B cell (primary cell): Measurements from ENCODE around the gene ZG16. TPM values are rescaled to one million over a fixed set of nuclear protein-coding genes. Genes with fewer than 3 reads are reported as not detected.

Experiments
- ATAC-seq: fragments of 200-7000 bp; cut with Tn5 transposase; one replicate; pipeline ENCODE4 v1.10.0; 2021; ENCODE audit warnings: low read depth, mild to moderate bottlenecking, moderate number of reproducible peaks, moderate library complexity
- CTCF ChIA-PET: fragments of 350-600 bp; sonication (Branson Sonifier 250); formaldehyde crosslinking; loops from one replicate; lab custom pipeline; 2021; ENCODE audit warnings: antibody characterized with exemption, inconsistent platforms; lab: Charles Lee
- POLR2A ChIA-PET: fragments of 350-600 bp; sonication (Branson Sonifier 250); formaldehyde crosslinking; loops from one replicate; lab custom pipeline; 2021; ENCODE audit warnings: antibody characterized with exemption; lab: Charles Lee
- DNase-seq: peaks from one replicate; pipeline ENCODE4 v3.0.0; 2013
- H2AFZ ChIP-seq: 2 replicates; pipeline ENCODE4 v1.6.1; 2012; ENCODE audit warnings: mild to moderate bottlenecking, low read depth, low read length; ENCODE audit not compliant: insufficient read depth, poor library complexity, severe bottlenecking
- H3K27ac ChIP-seq, 2 donors: 1 replicate in 1 of 2; 2 replicates in 1 of 2; pipeline ENCODE4 v1.5.1; 2012 to 2013; ENCODE audit warnings: low read length in 2 of 2, mild to moderate bottlenecking in 2 of 2, moderate library complexity in 1 of 2
- H3K27me3 ChIP-seq, 4 experiments: fragments of 200-600 bp in 1 of 4; sonication (generic) in 1 of 4; replicated peaks in 1 of 4; 1 replicate in 2 of 4; 2 replicates in 2 of 4; pipeline versions ENCODE4 v1.6.1 to v1.7.0; 2013 to 2016; ENCODE audit warnings: low read length in 3 of 4, mild to moderate bottlenecking in 2 of 4, mixed read lengths in 1 of 4, moderate library complexity in 1 of 4; ENCODE audit not compliant: insufficient read depth in 4 of 4, control insufficient read depth in 3 of 4; ENCODE audit errors: control extremely low read depth in 1 of 4
- H3K36me3 ChIP-seq, 2 experiments: replicated peaks in 1 of 2; 1 replicate in 1 of 2; 2 replicates in 1 of 2; pipeline versions ENCODE4 v1.6.1 to v1.7.1; 2013; ENCODE audit warnings: low read length in 1 of 2; ENCODE audit not compliant: insufficient read depth in 2 of 2, control insufficient read depth in 1 of 2; ENCODE audit errors: control extremely low read depth in 1 of 2, extremely low read depth in 1 of 2
- H3K4me1 ChIP-seq, 2 donors: fragments of 200-600 bp in 1 of 2; sonication (generic) in 1 of 2; 1 replicate in 1 of 2; 2 replicates in 1 of 2; pipeline versions ENCODE4 v1.5.1 to v1.6.1; 2013 to 2017; ENCODE audit warnings: low read length in 2 of 2; ENCODE audit not compliant: control insufficient read depth in 2 of 2, insufficient read depth in 2 of 2
- H3K4me2 ChIP-seq: replicated peaks from 2 replicates; pipeline ENCODE3; 2012; ENCODE audit warnings: mild to moderate bottlenecking, low read depth, low read length; ENCODE audit not compliant: poor library complexity, severe bottlenecking
- H3K4me3 ChIP-seq, 5 experiments: fragments of 200-600 bp in 1 of 5; sonication (generic) in 1 of 5; 1 replicate in 3 of 5; 2 replicates in 2 of 5; pipeline versions ENCODE4 v1.5.1 to v1.7.0; 2011 to 2016; ENCODE audit warnings: low read length in 4 of 5, mild to moderate bottlenecking in 4 of 5, low read depth in 2 of 5, control low read depth in 1 of 5, moderate library complexity in 1 of 5; ENCODE audit not compliant: insufficient read depth in 1 of 5; ENCODE audit errors: control extremely low read depth in 1 of 5, extremely low read depth in 1 of 5
- H3K79me2 ChIP-seq: fragments of 200-600 bp; sonication (generic); one replicate; pipeline ENCODE4 v1.6.0; 2016; ENCODE audit warnings: low read length; ENCODE audit not compliant: control insufficient read depth, insufficient read depth
- H3K9ac ChIP-seq: fragments of 200-600 bp; sonication (generic); 2 replicates; pipeline ENCODE4 v1.6.1; 2017; ENCODE audit warnings: mild to moderate bottlenecking, low read length, moderate library complexity
- H3K9me3 ChIP-seq, 3 donors: one replicate each; pipeline versions ENCODE4 v1.6.1 to v1.7.1; 2013; ENCODE audit warnings: low read length in 2 of 3; ENCODE audit not compliant: control insufficient read depth in 2 of 3, insufficient read depth in 1 of 3; ENCODE audit errors: control extremely low read depth in 1 of 3
- H4K20me1 ChIP-seq: 2 replicates; pipeline ENCODE4 v1.6.0; 2012; ENCODE audit warnings: mild to moderate bottlenecking, low read length; ENCODE audit not compliant: insufficient read depth, control insufficient read depth, poor library complexity, severe bottlenecking
- H3K27ac Mint-ChIP-seq: one replicate; pipeline ENCODE4 v1.8.0; 2021; ENCODE audit warnings: mixed read lengths
- H3K27me3 Mint-ChIP-seq: one replicate; pipeline ENCODE4 v1.8.0; 2021; ENCODE audit warnings: mixed read lengths
- H3K4me1 Mint-ChIP-seq: one replicate; pipeline ENCODE4 v1.8.0; 2021; ENCODE audit warnings: mixed read lengths
- H3K4me3 Mint-ChIP-seq: one replicate; pipeline ENCODE4 v1.8.0; 2021; ENCODE audit warnings: mixed read lengths
- H3K9me3 Mint-ChIP-seq: one replicate; pipeline ENCODE4 v1.8.0; 2022; ENCODE audit warnings: mixed read lengths; ENCODE audit not compliant: insufficient read depth
- EZH2 ChIP-seq: IDR thresholded peaks from 2 replicates; pipeline ENCODE4 v1.6.1; 2012; ENCODE audit warnings: borderline replicate concordance, low read depth, mild to moderate bottlenecking, moderate library complexity, low read length; ENCODE audit not compliant: insufficient read depth, poor library complexity, severe bottlenecking
- WGBS: methylation state at CpG from one replicate; pipeline ENCODE4 v1.1.5; 2013; ENCODE audit warnings: missing lambda C conversion rate; ENCODE audit not compliant: insufficient coverage; 5-methylcytosine and 5-hydroxymethylcytosine counted together
- intact Hi-C: fragments of 100-400 bp; cut with micrococcal nuclease; formaldehyde crosslinking; loops from one replicate; pipeline ENCODE4 v1.10.0; 2022
- polyA plus RNA-seq: library from polyadenylated mRNA; depleted of rRNA; stranded (reverse); fragments of >200 nt; gene quantifications from 2 replicates; pipeline ENCODE4 v1.2.3, GENCODE V29; 2012
- total RNA-seq, 2 donors: library from RNA; stranded (reverse); fragments of 120-200 nt in 1 of 2; gene quantifications; 1 replicate in 1 of 2; 2 replicates in 1 of 2; pipeline versions ENCODE4 v1.2.3 to v1.2.4, GENCODE V29; 2013 to 2022
- TF ChIP-seq, protein P1 (sequence below): fragments of 200-600 bp; IDR thresholded peaks from one replicate; pipeline ENCODE4 v1.8.0; 2022; ENCODE audit warnings: antibody characterized with exemption, mild to moderate bottlenecking

Gene ZG16
- total and polyA plus RNA-seq, 2 donors (not counting 1 experiment from before 2014, with no cell fraction given): 0.06 TPM; not detected in 1

DNA sequence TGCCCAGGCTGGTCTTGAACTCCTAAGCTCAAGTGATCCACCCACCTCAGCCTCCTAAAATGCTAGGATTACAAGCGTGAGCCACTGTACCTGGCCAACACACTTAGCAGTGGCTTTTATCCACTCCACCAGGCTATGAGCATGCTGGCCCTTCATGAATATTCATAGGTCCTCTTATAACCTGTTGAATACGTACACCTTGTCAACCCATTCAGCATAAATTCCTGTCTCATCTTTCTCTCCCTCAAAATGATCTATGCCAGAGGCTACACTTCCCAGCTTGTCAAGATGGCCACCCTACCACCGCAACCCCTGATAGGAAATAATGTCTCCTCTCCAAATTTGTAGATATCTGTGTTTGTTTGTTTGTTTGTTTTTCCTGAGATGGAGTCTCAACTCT is 11.0 kb upstream of the ZG16 start:
- DNase-seq: no peak
- Histone ChIP-seq H3K9me3 (no peaks in the 10 kb centered on the region), H3K9ac (no peak overlapping the region), H4K20me1 (no peaks in the 10 kb centered on the region), H3K79me2 (no peaks in the 10 kb centered on the region), H2AFZ (no peak overlapping the region), H3K36me3 (no peaks in the 10 kb centered on the region), H3K27me3 (no peaks in the 10 kb centered on the region), H3K4me3 (no peak overlapping the region), H3K27ac (no peak overlapping the region), H3K4me2 (no peak overlapping the region), H3K4me1 (peaks cover 0 to under 1% of the 10 kb centered on the region in 2 donors)
- no peaks in the 10 kb centered on the region for H3K4me1 Mint-ChIP-seq
- 96% methylated on average over 2 of the region's 3 CpGs for WGBS
- ATAC-seq: no peak
- H3K27me3 Mint-ChIP-seq: no peaks in the 10 kb centered on the region
- CTCF ChIA-PET: interaction anchor here (1.5 kb wide), 1 partner anchor 11 kb away, joined by 4 read pairs; the partner anchor contains the start of gene ZG16
- TF ChIP-seq, protein P1, sequence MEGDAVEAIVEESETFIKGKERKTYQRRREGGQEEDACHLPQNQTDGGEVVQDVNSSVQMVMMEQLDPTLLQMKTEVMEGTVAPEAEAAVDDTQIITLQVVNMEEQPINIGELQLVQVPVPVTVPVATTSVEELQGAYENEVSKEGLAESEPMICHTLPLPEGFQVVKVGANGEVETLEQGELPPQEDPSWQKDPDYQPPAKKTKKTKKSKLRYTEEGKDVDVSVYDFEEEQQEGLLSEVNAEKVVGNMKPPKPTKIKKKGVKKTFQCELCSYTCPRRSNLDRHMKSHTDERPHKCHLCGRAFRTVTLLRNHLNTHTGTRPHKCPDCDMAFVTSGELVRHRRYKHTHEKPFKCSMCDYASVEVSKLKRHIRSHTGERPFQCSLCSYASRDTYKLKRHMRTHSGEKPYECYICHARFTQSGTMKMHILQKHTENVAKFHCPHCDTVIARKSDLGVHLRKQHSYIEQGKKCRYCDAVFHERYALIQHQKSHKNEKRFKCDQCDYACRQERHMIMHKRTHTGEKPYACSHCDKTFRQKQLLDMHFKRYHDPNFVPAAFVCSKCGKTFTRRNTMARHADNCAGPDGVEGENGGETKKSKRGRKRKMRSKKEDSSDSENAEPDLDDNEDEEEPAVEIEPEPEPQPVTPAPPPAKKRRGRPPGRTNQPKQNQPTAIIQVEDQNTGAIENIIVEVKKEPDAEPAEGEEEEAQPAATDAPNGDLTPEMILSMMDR: no peak
- no peak for TF ChIP-seq EZH2
- no peaks in the 10 kb centered on the region for H3K9me3 Mint-ChIP-seq
- no peak overlapping the region for H3K4me3 Mint-ChIP-seq
- intact Hi-C loops: no loop called here
- POLR2A ChIA-PET: interaction anchor here (1.2 kb wide), 1 partner anchor 12 kb away, joined by 4 read pairs; no protein-coding TSS in a partner anchor
- H3K27ac Mint-ChIP-seq: peak overlapping the region; percentile 10

DNA sequence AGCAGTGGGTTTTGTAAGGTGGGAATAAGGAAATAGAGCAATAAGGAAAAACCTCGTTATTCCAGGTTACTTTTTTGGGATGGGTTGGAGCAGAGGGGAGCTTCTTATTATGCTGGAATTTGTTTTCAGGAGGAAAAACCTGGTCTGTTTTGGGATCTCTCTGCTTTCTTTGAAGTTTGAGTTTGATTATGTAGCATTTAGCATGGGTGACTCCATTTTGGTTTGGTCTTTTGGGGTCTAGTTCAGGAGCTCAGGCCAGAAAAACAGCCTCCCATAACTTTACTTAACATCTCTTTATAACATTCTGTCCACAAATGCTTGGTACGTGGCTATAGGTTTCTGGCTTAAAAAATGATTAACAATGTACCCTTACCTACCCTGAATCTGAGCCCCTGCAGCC is 8.5 kb upstream of the ZG16 start:
- Mint-ChIP-seq H3K4me1 (no peaks in the 10 kb centered on the region), H3K27ac (no peak overlapping the region), H3K9me3 (no peaks in the 10 kb centered on the region), H3K4me3 (no peak overlapping the region), H3K27me3 (no peaks in the 10 kb centered on the region)
- H3K36me3 ChIP-seq: no peaks in the 10 kb centered on the region
- TF ChIP-seq, protein P1: no peak
- TF ChIP-seq EZH2: no peak
- no peak overlapping the region for H3K4me3 ChIP-seq
- H3K79me2 ChIP-seq: no peaks in the 10 kb centered on the region
- H3K9ac ChIP-seq: no peak overlapping the region
- no peaks in the 10 kb centered on the region for H3K27me3 ChIP-seq
- no peak overlapping the region for H3K27ac ChIP-seq
- H3K4me1 ChIP-seq: no peaks in the 10 kb centered on the region
- no peaks in the 10 kb centered on the region for H4K20me1 ChIP-seq
- no peak overlapping the region for H2AFZ ChIP-seq
- DNase-seq: no peak
- WGBS: 84% methylated on average over 2 of the region's 2 CpGs
- POLR2A ChIA-PET: no interaction called here
- CTCF ChIA-PET: interaction anchor here (0.8 kb wide), 1 partner anchor 15 kb away, joined by 4 read pairs; no protein-coding TSS in a partner anchor
- H3K9me3 ChIP-seq: no peaks in the 10 kb centered on the region
- ATAC-seq: no peak
- intact Hi-C loops: no loop called here
- no peak overlapping the region for H3K4me2 ChIP-seq
